Activated CD8-positive, alpha-beta memory T cell treated with anti-CD3 and anti-CD28 coated beads, Interleukin-2, amount 50 U/mL, for 1 hour (primary cell): ENCODE measurements around the gene ELOF1.
A peak's percentile ranks its signal among the peaks of the same experiment; 100 is the strongest.
"Not testable (repeated sequence)": the region's sequence is repeated elsewhere in the genome, so short reads cannot be mapped to it uniquely, and the experiment has no call there.

Experiments
- DNase-seq: peaks from one replicate; pipeline ENCODE4 v3.0.0-alpha.2; 2020; ENCODE audit errors: extremely low read depth

Gene ELOF1

GRCh38 chr19:11570039-11570462, 11.0 kb upstream of the ELOF1 start:
- DNase-seq = no peak

- DNase-seq = no peak
Observed at GRCh38 chr19:11566164-11566563, 7.1 kb upstream of the ELOF1 start.

DNA sequence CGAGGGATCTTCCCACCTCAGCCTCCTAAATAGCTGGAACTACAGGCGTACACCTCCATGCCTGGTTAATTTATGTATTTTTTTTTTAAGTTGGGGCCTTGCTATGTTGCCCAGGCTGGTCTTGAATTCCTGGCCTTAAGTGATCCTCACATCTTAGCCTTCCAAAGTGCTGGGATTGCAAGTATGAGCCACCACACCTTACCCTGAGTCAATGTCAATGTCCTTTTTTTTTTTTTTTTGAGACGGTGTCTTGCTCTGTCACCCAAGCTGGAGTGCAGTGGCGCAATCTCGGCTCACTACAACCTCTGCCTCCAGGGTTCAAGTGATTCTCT, 6.6 kb upstream of the ELOF1 start:
- not testable (repeated sequence) for DNase-seq

GRCh38 chr19:11564082-11564807, 5.2 kb upstream of the ELOF1 start:
- DNase-seq = not testable (repeated sequence)

DNA sequence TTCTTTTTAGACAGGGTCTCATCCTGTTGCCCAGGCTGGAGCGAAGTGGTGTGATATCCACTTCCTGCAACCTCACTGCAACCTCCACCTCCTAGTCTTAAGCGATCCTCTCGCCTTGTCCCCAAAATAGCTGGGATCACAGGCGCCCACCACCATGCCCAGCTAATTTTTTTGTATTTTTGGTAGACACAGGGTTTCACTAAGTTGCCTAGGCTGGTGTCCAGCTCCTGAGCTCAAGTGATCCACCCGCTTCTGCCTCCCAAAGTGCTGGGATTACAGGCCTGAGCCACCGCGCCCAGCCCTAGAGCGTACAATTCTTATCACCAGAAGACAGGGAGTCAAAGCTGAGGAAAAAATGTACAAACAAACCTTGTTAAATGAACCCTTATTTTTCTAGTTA, 4.5 kb upstream of the ELOF1 start:
- DNase-seq = no peak

DNA sequence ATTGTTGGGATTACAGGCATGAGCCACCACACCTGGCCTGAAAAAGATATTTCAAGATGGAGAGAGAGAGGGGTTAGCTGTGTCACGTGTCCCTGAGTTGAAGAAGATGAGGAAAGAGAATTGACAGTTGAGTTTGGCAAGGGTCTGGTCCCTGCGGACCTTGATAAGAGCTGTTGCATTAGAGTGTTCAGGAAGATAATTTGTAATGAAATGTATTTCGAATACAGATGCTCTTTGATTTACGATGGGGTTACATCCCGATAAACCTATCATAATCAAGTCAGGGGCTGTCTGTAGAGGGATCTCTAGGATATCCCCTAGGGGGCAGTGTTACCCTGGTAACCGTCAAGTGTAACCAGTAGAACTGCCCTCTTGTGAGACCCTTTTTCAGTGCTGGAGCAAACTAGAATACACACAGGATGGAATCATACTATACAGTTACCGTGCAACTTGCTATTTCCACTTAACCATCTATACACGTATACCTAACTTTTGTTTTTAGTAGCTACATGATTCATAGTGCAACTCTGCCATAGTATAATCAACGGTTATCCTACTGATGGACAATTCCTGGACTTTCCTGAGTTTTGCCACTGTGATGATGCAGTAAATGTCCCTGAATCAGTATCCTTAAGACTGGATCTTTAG, 1.5 kb upstream of the ELOF1 start:
- DNase-seq = peak; percentile 45

DNA sequence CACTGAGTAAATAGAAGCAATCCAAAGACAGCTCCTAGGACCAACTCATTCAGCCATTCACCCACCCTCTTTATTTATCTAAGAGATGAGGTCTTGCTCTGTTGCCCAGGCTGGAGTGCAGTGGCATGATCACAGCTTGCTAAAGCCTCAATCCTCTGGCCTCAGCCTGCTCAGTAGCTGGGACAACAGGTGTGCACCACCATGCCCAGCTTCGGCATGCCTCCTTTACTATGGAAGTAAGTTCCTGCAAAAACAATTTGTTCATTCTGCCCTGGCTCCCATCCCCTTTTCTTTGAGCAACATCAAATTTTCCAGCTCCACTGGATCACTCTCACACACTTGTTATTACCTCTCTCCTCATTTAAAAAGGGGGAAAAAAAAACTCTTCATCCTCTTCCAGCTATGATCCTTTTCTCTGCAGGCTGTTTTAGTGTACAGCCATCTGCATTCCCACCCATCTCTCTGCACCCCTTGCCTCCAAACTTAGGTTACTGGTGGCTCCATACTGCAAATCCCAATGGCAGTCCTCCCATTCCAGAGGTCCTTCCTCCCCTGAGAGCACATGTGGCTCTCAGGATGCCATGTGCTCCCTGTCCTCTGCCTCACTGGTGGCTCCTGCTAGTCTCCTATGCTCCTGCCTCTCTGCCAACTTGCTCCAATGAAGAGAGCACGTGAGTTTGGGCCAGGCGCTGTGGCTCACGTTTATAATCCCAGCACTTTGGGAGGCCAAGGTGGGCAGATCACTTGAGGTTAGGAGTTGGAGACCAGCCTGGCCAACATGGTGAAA, 2.2 kb downstream of the ELOF1 start:
- no peak for DNase-seq

- no peak for DNase-seq
Observed at GRCh38 chr19:11555246-11555645, 3.8 kb downstream of the ELOF1 start.

DNA sequence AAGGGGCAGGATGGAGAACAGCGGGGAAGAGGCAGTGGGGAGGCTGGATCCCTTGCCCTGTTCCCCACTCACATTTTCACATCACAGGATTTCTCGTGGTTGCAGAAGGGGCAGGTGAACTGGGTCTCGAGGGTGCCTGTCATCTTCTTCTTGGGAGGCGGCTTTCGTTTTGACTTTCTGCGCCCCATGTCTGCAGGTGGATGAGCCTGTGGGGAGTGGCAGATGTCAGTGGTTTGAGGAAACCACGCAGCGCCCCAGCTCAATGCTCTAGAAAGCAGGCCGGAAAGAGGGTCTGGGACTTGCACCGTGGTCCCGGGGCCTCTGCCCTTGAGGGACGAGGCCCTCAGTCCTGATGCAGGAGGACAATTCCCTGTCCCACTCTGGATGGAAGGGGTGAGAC, 4.9 kb downstream of the ELOF1 start:
- no peak for DNase-seq

DNA sequence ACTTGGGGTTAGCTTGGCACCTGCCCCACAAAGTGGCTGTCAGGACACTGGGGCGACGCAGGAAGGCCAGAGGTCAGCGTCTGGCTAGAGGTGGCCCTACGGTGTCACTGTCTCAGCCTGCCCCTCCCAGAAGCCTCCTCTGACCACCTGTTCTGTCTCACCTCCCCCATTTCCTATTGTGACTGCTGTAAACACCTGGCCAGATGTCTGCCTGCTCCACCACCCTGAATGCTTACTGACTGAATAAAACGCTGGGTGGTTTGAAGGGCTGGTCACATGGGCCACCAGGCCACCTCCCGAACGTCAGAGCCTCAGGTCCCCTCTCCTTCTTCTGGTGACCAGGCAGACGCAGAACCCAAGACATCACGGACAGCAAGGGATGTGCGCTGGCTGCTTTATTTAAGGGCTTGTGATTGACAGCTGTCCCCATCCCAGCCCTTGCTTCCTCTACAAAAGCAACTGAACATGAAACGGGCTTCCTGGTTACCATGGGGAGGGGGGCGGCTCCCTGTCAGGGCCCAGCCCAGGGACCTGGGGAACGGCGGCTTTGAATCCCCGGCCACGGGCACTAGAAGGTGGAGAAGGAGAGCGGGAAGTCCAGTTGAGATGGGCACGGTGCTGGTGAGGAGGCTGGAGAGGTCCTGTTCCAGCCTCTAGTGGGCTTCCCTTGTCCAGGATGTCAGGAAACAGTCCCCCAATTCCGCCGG, 6.2 kb downstream of the ELOF1 start:
- DNase-seq = no peak

DNA sequence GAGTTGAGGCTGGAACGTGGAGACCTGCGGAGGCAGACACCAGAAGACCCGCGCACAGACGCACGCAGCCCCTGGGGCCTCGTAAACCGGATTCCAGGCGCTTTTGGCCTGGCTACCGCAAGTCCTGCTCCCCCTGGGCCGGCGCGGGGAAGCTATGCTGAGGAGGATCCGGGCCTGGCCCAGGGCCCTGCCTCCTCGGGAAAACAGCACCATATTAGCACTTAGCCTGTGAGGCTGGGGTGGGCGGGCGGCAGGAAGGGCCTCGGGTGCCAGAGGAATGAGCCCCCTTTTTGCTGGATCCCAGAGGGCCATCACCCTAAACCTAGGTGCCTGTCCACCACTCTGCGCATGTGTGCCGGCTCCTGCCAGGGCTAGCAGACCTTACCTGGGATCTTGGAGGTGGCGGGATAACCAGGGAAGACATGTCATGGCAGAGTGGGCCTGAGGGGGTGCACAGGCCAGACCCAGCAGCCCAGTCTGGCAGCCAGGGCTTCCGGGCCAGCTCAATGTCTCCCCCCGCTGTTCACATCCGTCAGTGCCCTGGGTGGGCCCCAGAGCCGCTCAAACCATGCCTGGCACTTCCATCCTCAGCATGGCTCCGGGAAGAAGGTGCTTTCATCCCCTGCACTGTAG, 7.3 kb downstream of the ELOF1 start:
- no peak for DNase-seq

DNA sequence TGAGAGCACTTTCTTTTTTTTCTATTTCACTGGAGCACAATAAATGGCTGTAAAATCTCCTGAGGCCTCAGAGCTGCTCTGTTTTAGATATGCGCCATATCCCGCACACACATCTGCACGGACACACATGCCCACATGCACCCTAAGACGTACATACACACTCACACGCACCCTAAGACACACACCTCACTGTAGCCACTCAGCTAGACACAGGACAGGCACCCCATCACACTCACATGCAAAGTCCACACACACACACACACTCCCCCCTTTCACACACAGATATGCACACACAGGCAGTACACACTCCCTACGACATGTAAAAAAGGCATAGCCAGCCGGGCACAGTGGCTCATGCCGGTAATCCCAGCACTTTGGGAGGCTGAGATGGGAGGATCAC, 8.8 kb downstream of the ELOF1 start:
- no peak for DNase-seq

GRCh38 chr19:11549386-11549953, 9.6 kb downstream of the ELOF1 start:
- no peak for DNase-seq

- DNase-seq = no peak
Observed at GRCh38 chr19:11547929-11548700, 10.9 kb downstream of the ELOF1 start.

DNA sequence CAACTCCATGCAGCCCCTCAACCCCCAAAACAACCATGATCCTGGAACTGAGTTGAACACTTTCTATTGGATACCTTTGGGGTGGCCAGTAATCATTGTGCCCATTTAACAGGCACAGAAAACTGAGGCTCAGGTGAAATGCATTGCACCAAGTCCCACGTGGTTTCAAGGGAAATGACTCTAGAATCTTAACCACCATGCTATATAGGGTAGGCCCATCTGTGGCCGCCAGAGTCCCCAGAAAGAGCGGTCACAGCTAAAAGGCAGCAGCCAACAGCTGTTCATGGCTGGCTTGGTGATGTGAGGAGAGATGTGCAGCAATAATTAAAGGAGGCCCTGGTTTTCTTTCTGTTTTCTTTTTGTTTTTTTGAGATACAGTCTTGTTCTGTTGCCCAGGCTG, 17.8 kb downstream of the ELOF1 start:
- no peak for DNase-seq

- DNase-seq = no peak
Observed at GRCh38 chr19:11540645-11541044, 18.4 kb downstream of the ELOF1 start.

- DNase-seq = no peak
Observed at GRCh38 chr19:11539495-11540365, 19.3 kb downstream of the ELOF1 start.

GRCh38 chr19:11538232-11539036, 20.6 kb downstream of the ELOF1 start, which contains the start of gene CNN1:
Gene CNN1 (plus strand): TSS chr19:11538851. CDS start chr19:11538928, 77 bp downstream.
- no peak for DNase-seq
